Measurements from ENCODE around the gene FAIM2.

- peak; percentile 4 for TF ChIP-seq POLR2A (IDR thresholded peaks at IDR 0.05; ENCODE audit: low read depth)
- TF ChIP-seq, protein P1, sequence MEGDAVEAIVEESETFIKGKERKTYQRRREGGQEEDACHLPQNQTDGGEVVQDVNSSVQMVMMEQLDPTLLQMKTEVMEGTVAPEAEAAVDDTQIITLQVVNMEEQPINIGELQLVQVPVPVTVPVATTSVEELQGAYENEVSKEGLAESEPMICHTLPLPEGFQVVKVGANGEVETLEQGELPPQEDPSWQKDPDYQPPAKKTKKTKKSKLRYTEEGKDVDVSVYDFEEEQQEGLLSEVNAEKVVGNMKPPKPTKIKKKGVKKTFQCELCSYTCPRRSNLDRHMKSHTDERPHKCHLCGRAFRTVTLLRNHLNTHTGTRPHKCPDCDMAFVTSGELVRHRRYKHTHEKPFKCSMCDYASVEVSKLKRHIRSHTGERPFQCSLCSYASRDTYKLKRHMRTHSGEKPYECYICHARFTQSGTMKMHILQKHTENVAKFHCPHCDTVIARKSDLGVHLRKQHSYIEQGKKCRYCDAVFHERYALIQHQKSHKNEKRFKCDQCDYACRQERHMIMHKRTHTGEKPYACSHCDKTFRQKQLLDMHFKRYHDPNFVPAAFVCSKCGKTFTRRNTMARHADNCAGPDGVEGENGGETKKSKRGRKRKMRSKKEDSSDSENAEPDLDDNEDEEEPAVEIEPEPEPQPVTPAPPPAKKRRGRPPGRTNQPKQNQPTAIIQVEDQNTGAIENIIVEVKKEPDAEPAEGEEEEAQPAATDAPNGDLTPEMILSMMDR (IDR thresholded peaks at IDR 0.05), result no peak
- TF ChIP-seq POLR2AphosphoS5 (IDR thresholded peaks at IDR 0.05), result peak; percentile 92 to 96
These were observed 61.0 kb downstream of the FAIM2 start, which contains the start of gene BCDIN3D for GRCh38 chr12:49842519-49843352.

All from esophagus muscularis mucosa (tissue), 3 donors.